ENCODE results near the gene TAF4. TPM values are rescaled to one million over a fixed set of nuclear protein-coding genes. Genes with fewer than 3 reads are reported as not detected.

TAF4 gene
- total RNA-seq, 1 experiment from 2014 or later, result 21.0 TPM

GRCh38 chr20:62001178-62001715 is 64.4 kb downstream of the TAF4 start:
- DNase-seq (ENCODE audit: low read depth, low spot score) (no peak), ATAC-seq (no peak)
- ChIA-PET CTCF (no interaction called here), POLR2A (no interaction called here)
- Histone ChIP-seq H3K9me3 (ENCODE audit: control insufficient read depth, insufficient read depth, low read depth, low read length) (no peaks in the 10 kb centered on the region), H3K27ac (ENCODE audit: low read length) (no peak overlapping the region), H3K27me3 (ENCODE audit: control insufficient read depth, insufficient read depth, low read length) (no peaks in the 10 kb centered on the region), H3K4me1 (ENCODE audit: control insufficient read depth, insufficient read depth, low read length) (no peaks in the 10 kb centered on the region), H3K36me3 (ENCODE audit: control insufficient read depth, insufficient read depth, low read length) (peaks cover 14% of the 10 kb centered on the region), H3K4me3 (ENCODE audit: low read depth in 2 of 2, low read length in 2 of 2) (no peak overlapping the region)
- BruUV-seq (replicated peaks), result no TSS peak
- in situ Hi-C loops (cut with HindIII; ENCODE audit: low pct_unique_long_range_greater_than_20kb, low sequenced_read_pairs) (no loop called here), intact Hi-C loops (cut with micrococcal nuclease; ENCODE audit: unreplicated experiment) (no loop called here)
- TF ChIP-seq POLR2AphosphoS5 (IDR thresholded peaks at IDR 0.05; ENCODE audit: low read depth, low read length), result no peak

- intact Hi-C loops (cut with micrococcal nuclease; ENCODE audit: unreplicated experiment), result no loop called here
- DNase-seq (ENCODE audit: low read depth, low spot score) (no peak), ATAC-seq (no peak)
- no peaks in the 10 kb centered on the region for H3K9me3 ChIP-seq (ENCODE audit: control insufficient read depth, insufficient read depth, low read depth, low read length)
- no peak for TF ChIP-seq SIN3A (IDR thresholded peaks at IDR 0.05; ENCODE audit: borderline replicate concordance, insufficient read depth, low read depth, low read length)
- TF ChIP-seq POLR2AphosphoS5 (IDR thresholded peaks at IDR 0.05; ENCODE audit: low read depth, low read length), result no peak
- no peak for TF ChIP-seq CTCF (IDR thresholded peaks at IDR 0.05)
- TF ChIP-seq REST (IDR thresholded peaks at IDR 0.05; ENCODE audit: insufficient read depth in 1 of 2, low read depth in 2 of 2, low read length in 1 of 2), result no peak
- no peak for TF ChIP-seq TCF7L2 (IDR thresholded peaks at IDR 0.05; ENCODE audit: low read depth, low read length)
- no peak overlapping the region for H3K4me3 ChIP-seq (ENCODE audit: low read depth in 2 of 2, low read length in 2 of 2)
- no peaks in the 10 kb centered on the region for H3K4me1 ChIP-seq (ENCODE audit: control insufficient read depth, insufficient read depth, low read length)
- POLR2A ChIA-PET, result no interaction called here
- in situ Hi-C loops (cut with HindIII; ENCODE audit: low pct_unique_long_range_greater_than_20kb, low sequenced_read_pairs), result no loop called here
- H3K27me3 ChIP-seq (ENCODE audit: control insufficient read depth, insufficient read depth, low read length), result no peaks in the 10 kb centered on the region
- no peak overlapping the region for H3K27ac ChIP-seq (ENCODE audit: low read length)
- no TSS peak for BruUV-seq (replicated peaks)
- CTCF ChIA-PET, result no interaction called here
- H3K36me3 ChIP-seq (ENCODE audit: control insufficient read depth, insufficient read depth, low read length), result peaks cover 17% of the 10 kb centered on the region
These were observed 67.1 kb downstream of the TAF4 start for GRCh38 chr20:61998343-61999121.

- Histone ChIP-seq H3K4me1 (ENCODE audit: control insufficient read depth, insufficient read depth, low read length) (no peaks in the 10 kb centered on the region), H3K9me3 (ENCODE audit: control insufficient read depth, insufficient read depth, low read depth, low read length) (no peaks in the 10 kb centered on the region), H3K27ac (ENCODE audit: low read length) (no peak overlapping the region), H3K27me3 (ENCODE audit: control insufficient read depth, insufficient read depth, low read length) (no peaks in the 10 kb centered on the region), H3K4me3 (ENCODE audit: low read depth in 2 of 2, low read length in 2 of 2) (no peak overlapping the region), H3K36me3 (ENCODE audit: control insufficient read depth, insufficient read depth, low read length) (peaks cover 17% of the 10 kb centered on the region)
- DNase-seq (ENCODE audit: low read depth, low spot score) (no peak), ATAC-seq (no peak)
- BruUV-seq (replicated peaks), result no TSS peak
- in situ Hi-C loops (cut with HindIII; ENCODE audit: low pct_unique_long_range_greater_than_20kb, low sequenced_read_pairs) (no loop called here), intact Hi-C loops (cut with micrococcal nuclease; ENCODE audit: unreplicated experiment) (no loop called here)
- ChIA-PET CTCF (no interaction called here), POLR2A (no interaction called here)
- TF ChIP-seq POLR2AphosphoS5 (IDR thresholded peaks at IDR 0.05; ENCODE audit: low read depth, low read length) (no peak), CTCF (IDR thresholded peaks at IDR 0.05) (no peak), SIN3A (IDR thresholded peaks at IDR 0.05; ENCODE audit: borderline replicate concordance, insufficient read depth, low read depth, low read length) (no peak), TCF7L2 (IDR thresholded peaks at IDR 0.05; ENCODE audit: low read depth, low read length) (no peak), REST (IDR thresholded peaks at IDR 0.05; ENCODE audit: insufficient read depth in 1 of 2, low read depth in 2 of 2, low read length in 1 of 2) (no peak)
These were observed 67.8 kb downstream of the TAF4 start for GRCh38 chr20:61997891-61998290.

Data from Panc1 (cell line).